GM10847 (cell line): ENCODE measurements around the gene THAP12.

ENCODE experiments used
- POLR2A ChIP-seq: IDR thresholded peaks from 2 replicates; pipeline ENCODE4 v1.6.1; 2011; ENCODE audit not compliant: insufficient read length; ENCODE audit errors: extremely low read depth

THAP12 gene

DNA sequence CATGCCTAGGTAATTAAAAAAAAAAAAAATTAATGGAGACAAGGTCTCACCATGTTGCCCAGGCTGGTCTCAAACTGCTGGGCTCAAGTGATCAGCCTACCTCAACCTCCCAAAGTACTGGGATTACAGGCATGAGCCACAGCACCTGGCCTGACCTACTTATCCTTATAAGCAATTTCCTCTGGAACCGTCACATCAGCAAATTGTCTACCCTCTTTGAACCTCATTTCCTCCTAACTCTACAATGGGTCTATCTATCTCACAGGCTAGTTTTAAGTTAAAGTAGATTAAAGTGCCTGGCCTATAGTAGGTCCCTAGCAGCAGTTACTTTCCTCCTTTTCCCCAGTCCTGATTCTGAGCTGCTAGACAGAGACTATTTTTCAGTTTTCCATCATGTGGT is 43.5 kb downstream of the THAP12 start:
- no peak for TF ChIP-seq POLR2A

DNA sequence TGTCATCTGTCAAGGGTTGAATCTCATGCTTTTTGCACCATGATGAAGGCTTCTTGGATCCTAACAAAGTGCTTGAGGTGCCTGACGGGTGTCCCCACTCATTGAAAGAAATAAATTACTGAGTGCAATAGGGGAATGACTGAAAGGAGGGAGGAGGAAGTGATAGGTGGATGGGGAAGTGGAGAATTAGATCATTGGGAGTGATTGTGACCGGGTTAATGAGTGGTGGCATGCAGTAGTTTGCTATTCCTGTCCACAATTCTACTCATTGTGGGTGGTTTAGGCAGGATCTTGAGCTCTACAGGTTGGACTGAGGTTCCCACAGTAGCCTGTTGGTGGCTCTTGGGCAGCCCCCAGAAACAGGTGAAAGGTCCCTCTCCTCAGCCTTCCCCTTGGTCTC is 44.3 kb downstream of the THAP12 start:
- no peak for TF ChIP-seq POLR2A

DNA sequence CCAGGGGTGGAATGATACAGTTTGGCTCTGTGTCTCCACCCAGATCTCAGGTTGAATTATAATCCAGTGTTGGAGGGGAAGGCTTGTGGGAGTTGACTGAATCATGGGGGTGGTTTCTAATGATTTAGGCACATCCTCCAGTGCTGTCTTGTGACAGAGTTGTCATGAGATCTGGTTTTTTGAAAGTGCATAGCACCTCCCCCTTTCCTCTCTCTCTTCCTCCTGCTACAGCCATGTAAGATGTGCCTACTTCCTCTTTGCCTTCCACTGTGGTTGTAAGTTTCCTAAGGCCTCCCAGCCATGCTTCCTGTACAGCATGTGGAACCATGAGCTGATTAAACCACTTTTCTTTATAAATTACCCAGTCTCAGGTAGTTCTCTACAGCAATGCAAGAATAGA is 45.1 kb downstream of the THAP12 start:
- no peak for TF ChIP-seq POLR2A

DNA sequence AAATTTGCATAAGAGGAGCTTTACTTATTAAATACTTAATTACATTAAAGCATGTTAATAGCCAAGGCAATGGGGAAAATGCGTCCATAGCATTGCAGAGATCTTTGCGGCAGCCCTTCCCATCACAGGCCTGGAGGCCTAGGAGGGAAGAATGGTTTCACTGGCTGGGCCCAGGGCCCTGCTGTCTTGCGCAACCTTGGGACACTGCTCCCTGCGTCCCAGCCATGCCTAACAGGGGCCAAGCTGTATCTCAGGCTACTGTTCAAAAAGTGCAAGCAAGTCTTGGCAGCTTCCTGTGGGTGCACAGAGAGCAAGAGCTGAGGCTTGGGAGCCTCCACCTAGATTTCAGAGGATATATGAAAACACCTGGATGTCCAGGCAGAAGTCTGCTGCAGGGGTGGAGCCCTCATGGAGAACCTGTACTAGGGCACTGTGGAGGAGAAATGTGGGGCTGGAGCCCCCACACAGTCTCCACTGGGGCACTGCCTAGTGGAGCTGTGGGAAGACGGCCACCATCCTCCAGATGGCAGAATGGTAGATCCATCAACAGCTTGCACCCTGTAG is 46.0 kb downstream of the THAP12 start:
- TF ChIP-seq POLR2A, result no peak

DNA sequence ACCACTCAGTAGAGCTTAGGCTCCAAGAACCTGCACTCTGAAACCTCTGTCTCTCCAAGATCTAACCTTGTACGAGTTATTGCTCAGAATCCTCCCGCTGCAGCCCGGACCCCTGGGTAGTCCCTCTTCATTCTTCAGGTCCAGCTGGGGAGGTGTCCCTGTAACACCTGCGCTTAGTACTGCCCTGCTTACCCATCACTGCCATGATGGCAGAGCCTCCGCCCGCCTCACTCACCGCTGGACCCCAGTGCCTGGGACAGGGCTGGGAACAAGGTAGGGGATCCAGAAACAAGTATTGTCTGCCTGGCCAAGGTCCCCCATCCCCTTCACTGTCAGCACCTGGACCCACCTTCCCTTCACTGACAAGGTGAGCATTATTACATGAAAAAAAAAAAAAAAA is 50.3 kb downstream of the THAP12 start:
- TF ChIP-seq POLR2A, result no peak

DNA sequence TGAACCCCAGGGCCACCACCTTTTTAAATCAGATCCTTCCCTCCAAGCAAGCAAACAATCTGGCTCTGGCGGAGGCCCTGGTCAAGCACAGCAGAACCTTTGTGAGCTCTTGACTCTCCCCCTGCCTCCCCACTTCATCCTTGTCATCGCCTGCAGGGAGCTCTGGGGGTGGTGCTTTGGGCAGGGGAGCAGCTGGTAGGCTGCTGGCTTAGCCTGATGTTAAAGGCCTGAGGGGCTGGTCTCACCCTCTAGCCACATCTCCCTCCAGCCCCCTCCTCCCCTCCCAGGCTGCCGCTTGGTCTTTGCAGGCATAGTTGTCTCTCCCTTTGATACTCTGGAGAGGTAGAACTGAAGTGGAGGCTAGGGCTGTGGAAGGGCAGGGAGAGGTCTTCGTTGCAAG is 50.9 kb downstream of the THAP12 start:
- no peak for TF ChIP-seq POLR2A

DNA sequence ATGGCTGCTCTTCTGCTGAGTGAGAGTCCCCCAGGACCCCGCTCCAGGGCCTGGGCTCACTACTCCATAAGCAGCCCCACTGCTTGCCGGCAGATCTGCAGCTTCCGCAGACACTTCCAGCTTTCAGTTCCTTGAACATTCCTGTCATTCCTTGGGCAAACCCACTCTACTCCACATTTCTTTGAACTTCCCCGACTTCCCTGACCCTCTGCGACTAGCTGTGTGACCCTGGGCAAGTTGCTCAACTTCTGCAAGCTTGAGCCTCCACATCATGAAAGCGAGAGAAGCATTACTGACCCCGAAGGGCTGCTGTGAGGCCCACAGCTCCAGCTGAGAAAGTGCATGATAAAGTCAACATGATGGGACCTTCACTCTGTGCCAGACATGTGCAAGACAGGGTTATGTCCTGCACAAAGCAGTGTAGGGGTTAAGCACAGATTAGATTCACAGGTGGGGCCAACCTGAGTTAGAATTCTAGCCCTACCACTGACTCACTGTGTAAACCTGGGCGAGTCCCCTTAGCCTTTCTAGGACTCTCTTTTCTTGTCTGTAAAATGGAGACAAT is 51.8 kb downstream of the THAP12 start:
- TF ChIP-seq POLR2A, result no peak

DNA sequence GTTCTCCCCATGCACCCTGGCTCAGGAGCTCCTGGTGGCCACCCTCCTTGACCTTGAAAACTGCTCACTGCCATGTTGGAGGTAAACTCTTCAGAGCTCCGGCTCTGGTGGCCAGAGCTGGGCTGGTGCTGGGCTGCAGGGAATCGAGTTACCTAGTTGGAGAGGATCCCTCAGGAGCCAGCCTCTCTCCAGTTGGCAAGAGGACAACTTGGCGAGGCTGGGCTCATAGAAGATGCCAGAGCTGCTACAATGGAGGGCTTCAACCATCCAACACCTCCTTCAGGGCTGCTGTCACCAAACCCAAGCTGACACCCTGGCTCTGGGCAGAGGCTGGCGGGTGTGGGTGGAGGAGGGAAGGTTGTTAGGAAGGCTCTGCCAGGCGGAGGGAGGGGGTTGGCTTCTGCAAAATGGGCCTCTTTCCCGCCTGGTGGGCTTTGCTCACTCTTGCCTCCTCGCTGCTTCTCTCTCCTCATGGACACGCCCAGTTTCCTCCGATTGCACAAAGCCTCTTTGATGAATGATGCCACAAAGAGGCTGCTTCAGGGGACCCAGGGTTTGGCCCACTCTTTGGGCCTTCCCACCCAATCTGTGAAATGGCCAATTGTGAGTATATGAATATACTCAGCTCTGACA is 53.1 kb downstream of the THAP12 start:
- TF ChIP-seq POLR2A, result no peak

DNA sequence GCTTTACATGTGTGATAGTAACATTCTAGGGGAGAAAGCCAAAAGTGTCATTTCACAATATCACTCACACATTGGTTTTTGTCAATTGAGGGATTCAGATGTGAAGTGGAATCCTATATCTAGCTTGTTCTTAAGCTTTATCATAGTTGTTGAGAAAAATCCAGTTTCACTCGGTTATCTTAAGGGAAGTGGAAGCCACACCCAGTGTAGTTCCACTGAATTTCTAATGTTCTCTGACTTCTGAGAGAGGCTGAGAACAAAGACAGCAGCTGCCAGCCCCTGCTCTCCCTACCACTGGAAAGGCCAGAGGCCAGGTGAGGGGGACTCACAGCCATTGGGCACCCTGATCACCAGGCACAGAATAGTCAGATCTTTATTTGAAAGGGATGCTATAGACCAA is 53.7 kb downstream of the THAP12 start:
- TF ChIP-seq POLR2A, result no peak

DNA sequence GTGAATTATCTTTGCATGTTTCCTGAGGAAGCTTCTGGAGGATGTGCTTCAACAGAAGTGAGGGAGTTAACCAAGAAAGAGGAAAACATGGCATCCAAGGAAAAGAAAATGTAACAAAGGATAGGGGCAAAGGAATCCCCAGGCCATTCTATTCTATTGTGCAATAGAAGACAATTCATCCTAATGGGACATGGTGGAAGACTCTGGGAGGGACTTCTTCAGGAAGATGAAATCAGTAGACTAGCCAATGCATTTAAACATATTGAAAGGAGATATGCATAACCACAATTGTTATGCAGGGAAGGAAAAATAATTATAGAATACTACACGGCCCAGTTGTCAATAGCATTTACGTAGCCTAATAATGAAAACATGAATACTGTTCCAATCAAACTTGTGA is 55.7 kb downstream of the THAP12 start:
- no peak for TF ChIP-seq POLR2A

DNA sequence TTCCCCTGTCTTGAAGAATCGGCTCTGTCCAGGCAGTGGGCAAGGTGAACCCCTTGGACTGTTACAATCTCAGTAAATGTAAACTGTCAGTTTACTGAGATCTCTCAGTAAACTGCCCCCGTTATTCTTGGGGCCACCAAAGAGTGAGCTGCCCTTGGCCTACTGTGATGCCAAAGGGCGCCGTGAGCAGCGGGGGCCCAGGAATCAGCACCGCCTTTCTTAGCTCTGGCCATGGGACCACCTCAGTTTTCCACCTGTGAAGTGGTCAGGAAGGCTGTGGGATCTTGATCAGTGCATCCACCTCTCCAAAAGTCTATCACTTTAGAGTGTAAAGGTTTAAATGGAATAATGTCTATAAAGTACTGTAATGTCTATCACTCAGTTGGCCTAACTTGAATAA is 57.1 kb downstream of the THAP12 start:
- no peak for TF ChIP-seq POLR2A

DNA sequence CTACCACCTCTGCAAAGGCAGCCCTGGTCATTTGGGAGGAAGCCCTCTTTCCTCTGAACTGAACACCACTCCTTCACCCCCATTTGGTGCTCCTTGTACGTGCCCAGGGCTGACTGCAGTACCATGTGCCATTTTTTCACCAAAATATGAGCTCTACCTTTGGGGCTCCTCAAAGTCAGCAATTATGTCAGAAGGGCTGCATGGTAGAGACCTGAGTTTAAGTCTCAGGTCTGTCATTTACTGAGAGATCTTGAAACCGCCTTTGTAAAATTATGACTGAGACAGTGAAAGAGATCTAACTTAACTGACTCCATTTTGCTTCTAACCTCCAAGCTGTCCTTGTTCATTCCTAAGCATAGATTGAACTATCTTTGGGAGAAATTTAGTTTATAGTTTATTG is 58.0 kb downstream of the THAP12 start:
- no peak for TF ChIP-seq POLR2A

DNA sequence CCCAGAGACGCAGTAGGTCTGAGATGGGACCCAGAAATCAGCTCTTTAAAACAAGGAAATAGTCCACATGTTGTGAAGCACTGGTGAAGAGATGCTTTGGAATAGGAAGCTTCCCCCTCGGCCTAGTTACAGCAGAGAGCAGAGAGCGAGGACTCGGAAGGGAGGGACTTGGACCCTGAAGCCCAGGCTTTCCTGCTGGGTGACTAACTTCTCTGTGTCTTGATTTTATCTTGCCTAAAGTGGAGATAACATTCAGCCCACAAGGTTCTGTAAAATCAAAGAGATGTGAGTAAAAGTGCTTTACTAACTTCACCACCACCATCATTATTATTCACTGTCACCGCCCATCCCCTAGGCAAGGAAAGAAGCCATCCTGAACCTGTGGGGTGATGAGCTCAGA is 58.4 kb downstream of the THAP12 start:
- TF ChIP-seq POLR2A, result no peak

DNA sequence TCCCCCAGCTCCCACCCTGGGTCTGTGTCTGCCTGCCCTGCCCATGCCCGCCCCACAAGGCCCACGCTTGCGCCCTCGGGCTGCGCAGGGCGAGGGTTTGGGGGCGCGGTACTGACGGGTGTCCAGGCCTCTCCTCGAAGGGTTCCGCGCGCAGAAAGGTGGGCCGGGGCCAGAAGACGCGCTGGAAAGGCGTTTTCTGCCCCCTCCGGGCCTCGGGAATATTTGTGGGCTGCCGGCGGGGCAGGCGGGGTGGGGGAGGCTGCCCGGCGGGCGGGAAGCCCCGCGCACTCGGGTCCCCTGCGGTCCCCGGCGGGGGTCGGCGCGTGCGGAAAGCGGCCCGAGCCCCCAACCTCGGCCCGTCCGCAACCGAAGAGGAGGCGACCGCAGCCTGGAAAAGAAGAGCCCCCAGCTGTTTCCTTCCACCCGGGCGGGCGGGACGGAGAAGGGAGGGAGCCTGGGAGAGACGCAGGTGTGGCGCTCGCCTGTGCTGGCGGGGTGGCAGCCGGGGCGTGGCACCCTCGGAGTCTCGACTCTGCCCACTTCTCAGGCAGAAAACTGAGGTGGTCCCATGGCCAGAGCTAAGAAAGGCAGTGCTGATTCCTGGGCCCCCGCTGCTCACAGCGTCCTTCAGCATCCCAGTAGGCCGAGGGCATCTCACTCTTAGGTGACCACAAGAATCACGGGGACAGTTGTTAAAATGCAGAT is 59.0 kb downstream of the THAP12 start:
- no peak for TF ChIP-seq POLR2A

DNA sequence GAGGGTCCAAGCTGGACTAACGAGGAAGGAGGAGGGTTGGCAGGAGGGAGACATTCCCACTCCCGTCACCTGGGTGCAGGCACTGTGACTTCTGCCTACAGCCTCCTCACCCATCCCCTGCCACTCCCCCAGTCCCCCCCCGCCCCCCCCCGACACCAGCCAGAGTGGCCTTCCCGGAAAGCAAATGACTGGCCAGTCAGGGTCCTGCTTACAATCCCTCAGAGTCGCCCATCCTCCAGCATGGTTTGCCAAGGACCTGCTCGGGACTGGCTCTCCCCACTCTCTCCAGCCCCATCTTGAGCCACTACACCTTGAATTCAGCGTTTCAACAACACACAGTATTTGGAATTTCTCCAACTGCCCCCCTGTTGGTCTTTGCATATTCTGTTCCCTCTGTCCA is 59.6 kb downstream of the THAP12 start:
- no peak for TF ChIP-seq POLR2A

DNA sequence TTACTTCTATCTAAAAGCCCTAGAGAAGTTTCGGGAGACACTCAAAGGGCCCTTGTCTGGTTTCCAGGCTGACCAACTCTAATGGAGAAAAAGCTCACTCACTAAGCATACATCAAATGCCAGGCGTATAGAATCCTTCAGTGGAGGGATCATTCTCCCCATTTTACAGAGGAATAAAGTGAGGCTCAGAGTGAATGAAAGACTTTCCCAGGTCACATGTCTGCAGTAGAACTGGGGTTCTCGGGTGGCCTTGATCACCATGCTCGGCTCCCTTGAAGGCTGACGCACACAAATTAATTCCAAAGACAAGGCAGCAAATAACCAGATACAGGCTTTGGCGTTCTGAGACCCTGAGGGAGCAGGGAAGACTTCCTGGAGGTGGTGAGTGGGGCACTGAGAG is 60.0 kb downstream of the THAP12 start:
- TF ChIP-seq POLR2A, result no peak
